HTERT RPE-1 (cell line): ENCODE results near the gene PCLO.
"Not testable (repeated sequence)": the region's sequence is repeated elsewhere in the genome, so short reads cannot be mapped to it uniquely, and the experiment has no call there.

Experiments
- in situ Hi-C: fragments of 300-500 bp; cut with MboI; formaldehyde crosslinking; loops from 4 replicates; pipeline ENCODE4 v1.14.3; 2020; ENCODE audit warnings: low sequenced_read_pairs

Gene PCLO

GRCh38 chr7:83130623-83131545 is 31.8 kb downstream of the PCLO start:
- in situ Hi-C loops = no loop called here

DNA sequence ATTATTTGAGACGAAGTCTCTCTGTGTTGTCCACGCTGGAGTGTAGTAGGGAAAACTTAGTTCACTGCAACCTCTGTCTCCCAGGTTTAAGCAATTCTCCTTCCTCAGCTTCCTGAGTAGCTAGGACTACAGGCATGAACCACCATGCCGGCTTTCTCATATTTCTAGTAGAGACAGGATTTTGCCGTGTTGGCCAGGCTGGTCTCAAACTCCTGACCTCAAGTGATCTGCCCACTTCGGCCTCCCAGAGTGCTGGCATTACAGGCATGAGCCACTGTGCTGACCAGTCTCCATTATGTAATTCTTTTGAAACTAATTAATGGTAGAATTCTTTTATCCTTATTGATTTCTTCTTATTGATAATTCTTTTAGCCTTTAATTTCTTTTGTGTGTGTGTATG is 32.5 kb downstream of the PCLO start:
- in situ Hi-C loops = no loop called here

GRCh38 chr7:83119494-83119893 is 43.2 kb downstream of the PCLO start:
- in situ Hi-C loops = no loop called here

GRCh38 chr7:83119026-83119382 is 43.7 kb downstream of the PCLO start:
- in situ Hi-C loops = no loop called here

DNA sequence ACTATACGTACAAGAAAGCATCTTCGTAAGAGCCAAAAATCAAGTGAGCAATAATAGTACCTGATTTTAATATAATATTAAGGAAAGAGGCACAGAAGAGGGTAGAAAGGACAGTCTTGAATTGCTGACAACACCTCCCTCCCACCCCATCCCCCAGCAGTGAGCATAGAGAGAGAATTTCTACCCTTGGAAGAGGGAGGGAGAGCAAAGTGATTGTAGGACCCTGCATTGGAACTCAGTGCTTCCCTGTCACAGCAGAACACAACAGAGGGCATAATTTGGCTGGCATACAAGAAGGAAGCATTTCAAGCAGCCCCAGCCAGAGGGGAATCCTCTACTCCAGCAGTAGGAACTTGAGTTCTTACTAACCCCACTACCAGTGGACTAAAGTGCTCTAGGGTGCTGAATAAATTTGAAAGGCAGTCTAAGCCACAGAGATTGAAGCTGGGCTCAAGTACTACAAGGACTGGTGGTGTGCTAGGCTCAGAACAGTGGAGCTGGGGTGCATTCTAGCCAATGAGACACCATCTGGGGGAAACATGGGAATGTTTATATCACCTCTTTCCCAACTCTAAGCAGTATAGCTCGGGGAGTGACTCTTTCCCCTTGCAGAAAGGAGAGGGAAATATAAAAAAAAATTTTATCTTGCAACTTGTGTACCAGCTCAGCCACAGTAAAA is 44.2 kb downstream of the PCLO start:
- in situ Hi-C loops = no loop called here

- in situ Hi-C loops = no loop called here
Measured at GRCh38 chr7:83117466-83117865, 45.2 kb downstream of the PCLO start.

GRCh38 chr7:83111391-83111790 is 51.3 kb downstream of the PCLO start:
- in situ Hi-C loops = no loop called here

DNA sequence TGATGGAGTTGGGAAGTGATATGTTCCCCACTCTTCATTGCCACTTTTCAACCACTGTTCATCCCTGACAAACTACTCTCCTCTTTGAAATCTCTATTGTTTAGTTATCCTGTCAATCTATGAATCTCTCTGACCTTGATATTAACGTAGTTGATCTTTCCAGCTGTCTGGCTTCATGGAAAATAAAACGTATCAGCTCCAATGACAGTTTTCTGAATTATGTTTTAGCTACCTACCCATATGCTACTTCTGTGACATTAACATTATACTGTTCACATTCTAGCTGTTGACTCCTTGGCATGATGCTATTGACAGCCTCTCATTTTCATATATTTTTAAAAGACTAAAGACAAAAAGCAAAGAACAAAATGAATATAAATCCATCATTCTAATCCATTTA is 53.3 kb downstream of the PCLO start:
- in situ Hi-C loops = no loop called here

DNA sequence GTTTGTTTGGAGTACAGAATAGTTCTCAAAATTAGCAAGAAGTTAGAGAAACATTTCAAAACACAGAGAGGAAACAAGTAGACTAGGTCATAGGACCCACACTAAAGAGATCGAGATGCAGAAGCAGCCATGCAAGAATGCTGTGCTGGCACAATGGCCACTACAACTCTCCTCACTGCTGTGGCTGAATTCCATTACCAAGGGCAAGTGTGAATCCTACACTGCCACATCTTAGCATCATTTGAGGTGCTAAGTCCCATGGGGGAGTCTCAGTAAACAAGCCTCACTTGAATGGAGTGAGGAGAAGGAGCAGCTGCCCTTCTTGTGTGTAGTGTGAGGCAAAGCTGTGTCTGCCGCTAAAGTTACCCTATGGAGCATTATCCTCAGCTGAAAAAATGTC is 56.7 kb downstream of the PCLO start:
- in situ Hi-C loops = no loop called here

GRCh38 chr7:83105063-83105462 is 57.6 kb downstream of the PCLO start:
- in situ Hi-C loops = no loop called here

GRCh38 chr7:83101530-83101929 is 61.2 kb downstream of the PCLO start:
- in situ Hi-C loops = no loop called here

- in situ Hi-C loops = no loop called here
Measured at GRCh38 chr7:83096065-83096580, 66.6 kb downstream of the PCLO start.

DNA sequence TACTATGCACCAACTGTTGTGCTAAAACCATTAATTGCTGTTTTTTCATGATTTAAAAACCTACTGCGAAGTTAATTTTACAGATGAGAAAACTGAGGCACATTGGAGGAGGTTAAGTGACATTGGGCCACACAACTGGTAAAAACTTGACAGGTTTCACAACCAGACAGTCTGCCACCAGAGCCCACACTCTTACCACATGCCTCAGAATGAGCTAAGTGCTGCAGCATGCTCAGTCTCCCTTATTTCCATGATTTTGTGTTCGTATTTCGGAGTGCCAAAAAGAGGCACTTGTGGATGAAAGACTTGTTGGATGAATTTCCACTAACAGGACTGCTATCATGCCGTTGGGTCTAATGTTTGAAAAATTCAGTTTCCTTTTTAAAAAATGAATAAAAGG is 77.4 kb downstream of the PCLO start:
- in situ Hi-C loops = no loop called here

GRCh38 chr7:83079879-83080278 is 82.8 kb downstream of the PCLO start:
- in situ Hi-C loops = not testable (repeated sequence)

- in situ Hi-C loops = no loop called here
Measured at GRCh38 chr7:83077328-83077727, 85.4 kb downstream of the PCLO start.

- in situ Hi-C loops = no loop called here
Measured at GRCh38 chr7:83072576-83073517, 89.8 kb downstream of the PCLO start.

DNA sequence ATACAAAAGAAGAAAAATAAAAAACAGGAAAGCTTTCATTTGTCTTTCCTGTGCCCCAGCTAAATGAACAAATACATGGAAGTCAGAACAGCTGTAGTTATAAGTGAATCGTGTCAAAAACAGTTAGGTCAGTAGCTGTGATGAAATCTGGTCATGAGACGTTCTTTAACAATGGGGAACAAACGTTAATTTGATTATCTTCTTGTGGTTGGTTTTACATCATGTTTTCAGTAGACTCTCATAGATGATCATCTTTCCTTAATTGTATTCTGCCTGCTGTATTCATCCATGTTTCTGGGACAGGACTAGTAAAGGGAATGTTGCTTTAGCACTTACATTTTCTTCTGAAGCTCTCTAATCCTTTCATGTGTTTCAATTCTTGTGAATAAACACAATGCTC is 97.0 kb downstream of the PCLO start:
- in situ Hi-C loops = no loop called here

- in situ Hi-C loops = no loop called here
Measured at GRCh38 chr7:83060218-83060617, 102.5 kb downstream of the PCLO start.

DNA sequence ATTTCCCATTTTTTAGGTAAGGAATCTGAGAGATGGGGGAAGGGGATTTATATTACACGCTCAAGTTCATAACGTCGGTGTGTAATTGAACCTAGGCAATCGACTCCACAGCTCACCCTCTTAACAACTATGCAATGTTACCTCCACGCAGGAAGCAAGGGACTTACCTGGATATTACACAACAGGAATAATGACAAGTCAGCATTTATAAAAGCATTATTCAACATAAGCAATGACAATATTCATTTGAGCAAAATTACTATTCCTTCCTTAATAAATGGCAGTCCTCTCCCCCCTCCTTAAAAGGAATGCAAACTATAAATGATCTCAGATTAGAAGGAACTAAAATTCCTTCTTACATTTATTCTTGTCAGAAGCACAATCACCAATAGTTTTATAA is 104.0 kb downstream of the PCLO start:
- in situ Hi-C loops = no loop called here

DNA sequence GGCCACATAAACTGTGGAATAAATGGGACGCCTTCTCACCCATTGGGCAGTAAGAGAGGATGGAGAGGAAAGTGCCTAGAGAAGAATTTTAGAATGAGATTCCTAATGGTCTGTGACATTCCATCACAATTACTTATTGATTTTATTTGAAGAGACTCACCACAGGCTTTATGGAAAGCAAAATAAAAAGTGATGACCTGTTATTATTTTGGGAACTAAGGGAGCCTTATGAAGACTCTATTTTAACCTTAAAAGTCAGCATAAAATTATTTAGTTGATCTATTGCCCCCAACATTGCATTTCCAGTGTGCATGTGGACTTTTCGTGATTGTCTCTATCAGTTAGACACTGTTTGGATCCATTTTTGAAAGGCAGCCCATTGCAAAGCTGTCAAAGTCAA is 107.5 kb downstream of the PCLO start:
- in situ Hi-C loops = no loop called here

GRCh38 chr7:83054472-83054871 is 108.2 kb downstream of the PCLO start:
- in situ Hi-C loops = no loop called here
